ENCODE data around the gene FRAS1. TPM values are rescaled to one million over a fixed set of nuclear protein-coding genes. Genes with fewer than 3 reads are reported as not detected.
A peak's percentile ranks its signal among the peaks of the same experiment; 100 is the strongest.

The FRAS1 gene
- total RNA-seq, 6 experiments from 2014 or later: 0.12 to 1.5 (median 0.45) TPM

- ATAC-seq: no peak
Measured at GRCh38 chr4:78019414-78019813, 37.7 kb upstream of the FRAS1 start.

GRCh38 chr4:78020677-78021076 is 36.4 kb upstream of the FRAS1 start:
- peak in 2 of 4 donors; percentile 57 to 71 for ATAC-seq
- TF ChIP-seq POLR2A (IDR thresholded peaks at IDR 0.05) (no peak), CTCF (IDR thresholded peaks at IDR 0.05) (no peak)

More at GRCh38 chr4:78019414-78019813, 37.7 kb upstream of the FRAS1 start:
- no peaks in the 10 kb centered on the region for H3K9me3 ChIP-seq
- H3K4me1 ChIP-seq: no peaks in the 10 kb centered on the region
- TF ChIP-seq CTCF (IDR thresholded peaks at IDR 0.05): no peak
- no peak for TF ChIP-seq POLR2A (IDR thresholded peaks at IDR 0.05)
- intact Hi-C loops (cut with DNase I): no loop called here
- no peak overlapping the region for H3K27ac ChIP-seq
- H3K36me3 ChIP-seq: no peaks in the 10 kb centered on the region
- H3K4me3 ChIP-seq: no peak overlapping the region
- DNase-seq: no peak
- no peaks in the 10 kb centered on the region for H3K27me3 ChIP-seq

GRCh38 chr4:78022517-78022916 is 34.6 kb upstream of the FRAS1 start:
- TF ChIP-seq POLR2A (IDR thresholded peaks at IDR 0.05) (no peak), CTCF (IDR thresholded peaks at IDR 0.05) (no peak)
- H3K9me3 ChIP-seq: no peaks in the 10 kb centered on the region
- no peak overlapping the region for H3K27ac ChIP-seq
- ATAC-seq (no peak), DNase-seq (no peak)
- H3K27me3 ChIP-seq: no peaks in the 10 kb centered on the region
- intact Hi-C loops (cut with DNase I): no loop called here
- 58% methylated on average over 2 of the region's 2 CpGs for WGBS (ENCODE audit: insufficient coverage, low coverage, low lambda C conversion rate, missing lambda C conversion rate)
- H3K36me3 ChIP-seq: no peaks in the 10 kb centered on the region
- H3K4me1 ChIP-seq: no peaks in the 10 kb centered on the region
- no peak overlapping the region for H3K4me3 ChIP-seq

More at GRCh38 chr4:78020677-78021076, 36.4 kb upstream of the FRAS1 start:
- no peaks in the 10 kb centered on the region for H3K4me1 ChIP-seq
- no peak overlapping the region for H3K27ac ChIP-seq
- H3K4me3 ChIP-seq: no peak overlapping the region
- intact Hi-C loops (cut with DNase I): no loop called here
- no peaks in the 10 kb centered on the region for H3K9me3 ChIP-seq
- no peak for DNase-seq
- no peaks in the 10 kb centered on the region for H3K36me3 ChIP-seq
- WGBS (ENCODE audit: insufficient coverage, low coverage, low lambda C conversion rate, missing lambda C conversion rate): 35% methylated on average over 4 of the region's 4 CpGs
- H3K27me3 ChIP-seq: no peaks in the 10 kb centered on the region

GRCh38 chr4:78024085-78024484 is 33.0 kb upstream of the FRAS1 start:
- intact Hi-C loops (cut with DNase I): no loop called here
- DNase-seq: no peak
- no peaks in the 10 kb centered on the region for H3K36me3 ChIP-seq
- no peak overlapping the region for H3K4me3 ChIP-seq
- 20% methylated on average over 1 of the region's 1 CpG for WGBS (ENCODE audit: insufficient coverage, low coverage, low lambda C conversion rate, missing lambda C conversion rate)
- ATAC-seq: no peak
- H3K27ac ChIP-seq: no peak overlapping the region
- no peak for TF ChIP-seq POLR2A (IDR thresholded peaks at IDR 0.05)
- TF ChIP-seq CTCF (IDR thresholded peaks at IDR 0.05): no peak
- no peaks in the 10 kb centered on the region for H3K27me3 ChIP-seq
- H3K4me1 ChIP-seq: no peaks in the 10 kb centered on the region
- no peaks in the 10 kb centered on the region for H3K9me3 ChIP-seq

GRCh38 chr4:78024576-78025091 is 32.5 kb upstream of the FRAS1 start:
- Histone ChIP-seq H3K27me3 (no peaks in the 10 kb centered on the region), H3K4me3 (no peak overlapping the region), H3K36me3 (no peaks in the 10 kb centered on the region), H3K27ac (no peak overlapping the region), H3K4me1 (no peaks in the 10 kb centered on the region), H3K9me3 (no peaks in the 10 kb centered on the region)
- 72% methylated on average over 3 of the region's 3 CpGs for WGBS (ENCODE audit: insufficient coverage, low coverage, low lambda C conversion rate, missing lambda C conversion rate)
- DNase-seq: no peak
- no peak for TF ChIP-seq CTCF (IDR thresholded peaks at IDR 0.05)
- no peak for TF ChIP-seq POLR2A (IDR thresholded peaks at IDR 0.05)
- intact Hi-C loops (cut with DNase I): no loop called here
- no peak for ATAC-seq

Data from right lobe of liver (tissue), 6 donors.